A549 (cell line): ENCODE measurements around the gene CYB5B.

Experiments
- CHD2 ChIP-seq: fragments of 150-350 bp; IDR thresholded peaks from 2 replicates; pipeline ENCODE4 v1.6.1; 2014; ENCODE audit warnings: low read length; ENCODE audit not compliant: partially characterized antibody
- EP300 ChIP-seq, 2 experiments: fragments of >200 bp; sonication (Bioruptor Twin); formaldehyde crosslinking; IDR thresholded peaks; 2 replicates in 1 of 2; 3 replicates in 1 of 2; pipeline ENCODE4 v1.6.1; 2016 to 2017
- HOXA7 ChIP-seq: fragments of 250-450 bp; sonication (Bioruptor Pico); IDR thresholded peaks from 2 replicates; pipeline ENCODE4 v1.5.0; 2020; ENCODE audit warnings: mild to moderate bottlenecking, moderate library complexity
- POLR2A ChIP-seq: IDR thresholded peaks from 2 replicates; pipeline ENCODE4 v1.6.1; 2012; ENCODE audit warnings: mild to moderate bottlenecking, low read length
- RFX5 ChIP-seq: fragments of 450-650 bp; IDR thresholded peaks from 2 replicates; pipeline ENCODE4 v1.7.1; 2014; ENCODE audit warnings: antibody characterized with exemption, mild to moderate bottlenecking, moderate library complexity
- ZSCAN20 ChIP-seq: fragments of 250-450 bp; sonication (Bioruptor Pico); IDR thresholded peaks from 2 replicates; pipeline ENCODE4 v1.8.0; 2022; ENCODE audit warnings: mild to moderate bottlenecking, moderate library complexity
- TF ChIP-seq, protein P1 (sequence below): fragments of >200 bp; sonication (Bioruptor Twin); formaldehyde crosslinking; IDR thresholded peaks from 3 replicates; pipeline ENCODE4 v1.5.1; 2016
- TF ChIP-seq, protein P2 (sequence below): fragments of 250-450 bp; sonication (Bioruptor Pico); IDR thresholded peaks from 2 replicates; pipeline ENCODE4 v1.5.0; 2020; ENCODE audit warnings: low read depth, mild to moderate bottlenecking, moderate library complexity

DNA sequence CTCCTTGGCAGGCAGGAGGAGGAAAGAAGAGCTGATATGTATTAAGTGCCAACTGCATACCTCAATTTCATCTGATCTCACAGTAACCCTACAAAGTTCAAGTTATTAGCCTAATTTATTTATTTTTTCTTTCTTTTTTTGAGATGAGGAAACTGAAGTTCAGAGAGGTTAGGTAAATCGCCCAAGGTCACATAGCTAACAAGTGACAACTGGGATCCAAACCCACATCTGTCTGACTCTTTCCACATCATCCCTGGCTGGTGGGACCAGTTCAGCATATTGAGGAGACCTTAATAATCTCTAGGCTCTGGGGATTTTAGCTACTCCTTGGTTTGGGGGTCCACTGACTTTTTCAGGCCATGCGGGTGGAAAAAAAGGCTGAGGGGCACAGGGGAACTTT lies 60.9 kb downstream of the CYB5B start:
- TF ChIP-seq, protein P1, sequence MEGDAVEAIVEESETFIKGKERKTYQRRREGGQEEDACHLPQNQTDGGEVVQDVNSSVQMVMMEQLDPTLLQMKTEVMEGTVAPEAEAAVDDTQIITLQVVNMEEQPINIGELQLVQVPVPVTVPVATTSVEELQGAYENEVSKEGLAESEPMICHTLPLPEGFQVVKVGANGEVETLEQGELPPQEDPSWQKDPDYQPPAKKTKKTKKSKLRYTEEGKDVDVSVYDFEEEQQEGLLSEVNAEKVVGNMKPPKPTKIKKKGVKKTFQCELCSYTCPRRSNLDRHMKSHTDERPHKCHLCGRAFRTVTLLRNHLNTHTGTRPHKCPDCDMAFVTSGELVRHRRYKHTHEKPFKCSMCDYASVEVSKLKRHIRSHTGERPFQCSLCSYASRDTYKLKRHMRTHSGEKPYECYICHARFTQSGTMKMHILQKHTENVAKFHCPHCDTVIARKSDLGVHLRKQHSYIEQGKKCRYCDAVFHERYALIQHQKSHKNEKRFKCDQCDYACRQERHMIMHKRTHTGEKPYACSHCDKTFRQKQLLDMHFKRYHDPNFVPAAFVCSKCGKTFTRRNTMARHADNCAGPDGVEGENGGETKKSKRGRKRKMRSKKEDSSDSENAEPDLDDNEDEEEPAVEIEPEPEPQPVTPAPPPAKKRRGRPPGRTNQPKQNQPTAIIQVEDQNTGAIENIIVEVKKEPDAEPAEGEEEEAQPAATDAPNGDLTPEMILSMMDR: no peak
- no peak for TF ChIP-seq HOXA7
- no peak for TF ChIP-seq POLR2A
- TF ChIP-seq ZSCAN20 (CRISPR knock-in tag): no peak
- TF ChIP-seq EP300 (IDR thresholded peaks at IDR 0.05): no peak
- TF ChIP-seq, protein P2, sequence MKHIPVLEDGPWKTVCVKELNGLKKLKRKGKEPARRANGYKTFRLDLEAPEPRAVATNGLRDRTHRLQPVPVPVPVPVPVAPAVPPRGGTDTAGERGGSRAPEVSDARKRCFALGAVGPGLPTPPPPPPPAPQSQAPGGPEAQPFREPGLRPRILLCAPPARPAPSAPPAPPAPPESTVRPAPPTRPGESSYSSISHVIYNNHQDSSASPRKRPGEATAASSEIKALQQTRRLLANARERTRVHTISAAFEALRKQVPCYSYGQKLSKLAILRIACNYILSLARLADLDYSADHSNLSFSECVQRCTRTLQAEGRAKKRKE (CRISPR knock-in tag): no peak
- TF ChIP-seq RFX5: no peak
- TF ChIP-seq CHD2: no peak
